PC-9 (cell line): ENCODE results near the gene NEK4. TPM values are rescaled to one million over a fixed set of nuclear protein-coding genes. Genes with fewer than 3 reads are reported as not detected.

ENCODE experiments used
- BruUV-seq: library from RNA; stranded (reverse); fragments of 400-500 nt; replicated peaks from 2 replicates; lab custom pipeline; 2021; lab: Mats Ljungman, UMichigan
- CTCF ChIA-PET: fragments of 300-600 bp; sonication (Branson Sonifier 250); formaldehyde crosslinking; loops from one replicate; lab custom pipeline; 2022; ENCODE audit warnings: antibody characterized with exemption; lab: Charles Lee
- POLR2A ChIA-PET: fragments of 300-600 bp; sonication (Branson Sonifier 250); formaldehyde crosslinking; loops from one replicate; lab custom pipeline; 2022; ENCODE audit warnings: antibody characterized with exemption; ENCODE audit not compliant: unreplicated experiment; lab: Charles Lee
- DNase-seq, 2 experiments: peaks; one replicate each; pipeline versions ENCODE4 v3.0.0 to v3.0.0-alpha.2; 2015 to 2022; ENCODE audit warnings: mixed read lengths in 1 of 2
- H2AFZ ChIP-seq: fragments of 200-600 bp; sonication (generic); 2 replicates; pipeline ENCODE4 v1.8.1; 2017; ENCODE audit warnings: antibody characterized with exemption
- H3F3A ChIP-seq: fragments of 200-600 bp; sonication (generic); 2 replicates; pipeline ENCODE4 v1.8.1; 2017; ENCODE audit warnings: antibody characterized with exemption, mild to moderate bottlenecking, low read depth; ENCODE audit not compliant: insufficient read depth
- H3K27ac ChIP-seq: fragments of 200-600 bp; sonication (generic); 2 replicates; pipeline ENCODE4 v1.6.1; 2016; ENCODE audit warnings: mixed run types
- H3K27me3 ChIP-seq: fragments of 200-600 bp; sonication (generic); 2 replicates; pipeline ENCODE4 v1.6.1; 2016; ENCODE audit warnings: low read depth, mixed run types; ENCODE audit not compliant: insufficient read depth
- H3K36me3 ChIP-seq: fragments of 200-600 bp; sonication (generic); 2 replicates; pipeline ENCODE4 v1.6.1; 2016; ENCODE audit warnings: low read depth, mixed run types
- H3K4me1 ChIP-seq: fragments of 200-600 bp; sonication (generic); replicated peaks from 2 replicates; pipeline ENCODE4 v1.6.1; 2016; ENCODE audit warnings: mixed run types; ENCODE audit not compliant: insufficient read depth
- H3K4me2 ChIP-seq: fragments of 200-600 bp; sonication (generic); 2 replicates; pipeline ENCODE4 v1.6.1; 2017; ENCODE audit warnings: mixed run types
- H3K4me3 ChIP-seq: fragments of 200-600 bp; sonication (generic); 2 replicates; pipeline ENCODE4 v1.6.1; 2016; ENCODE audit warnings: mixed run types
- H3K79me2 ChIP-seq: fragments of 200-600 bp; sonication (generic); 2 replicates; pipeline ENCODE4 v1.6.1; 2017; ENCODE audit warnings: low read depth, mixed run types
- H3K9me2 ChIP-seq: fragments of 200-600 bp; sonication (generic); 2 replicates; pipeline ENCODE4 v1.8.1; 2017; ENCODE audit warnings: mild to moderate bottlenecking; ENCODE audit not compliant: insufficient read depth
- H3K9me3 ChIP-seq: fragments of 200-600 bp; sonication (generic); 2 replicates; pipeline ENCODE4 v1.8.1; 2016; ENCODE audit warnings: low read depth; ENCODE audit not compliant: insufficient read depth
- H4K20me1 ChIP-seq: fragments of 200-600 bp; sonication (generic); 2 replicates; pipeline ENCODE4 v1.8.1; 2017; ENCODE audit not compliant: insufficient read depth
- CTCF ChIP-seq: fragments of 200-600 bp; sonication (generic); conservative IDR thresholded peaks from 2 replicates; pipeline ENCODE4 v1.6.1; 2017; ENCODE audit warnings: mixed run types, antibody characterized with exemption, mild to moderate bottlenecking, moderate library complexity
- EZH2 ChIP-seq: fragments of 200-600 bp; sonication (generic); IDR thresholded peaks from 2 replicates; pipeline ENCODE4 v1.8.0; 2017; ENCODE audit warnings: antibody characterized with exemption, low read depth
- intact Hi-C: fragments of 100-400 bp; cut with micrococcal nuclease; formaldehyde crosslinking; loops from one replicate; pipeline ENCODE4 v1.10.0; 2022; ENCODE audit not compliant: unreplicated experiment
- total RNA-seq: library from RNA; stranded (reverse); gene quantifications from 2 replicates; pipeline ENCODE4 v1.2.3, GENCODE V29; 2021

Gene NEK4
- total RNA-seq, 1 experiment from 2014 or later = 36.5 TPM

- Histone ChIP-seq H3K27me3 (no peaks in the 10 kb centered on the region), H3K4me3 (no peak overlapping the region), H3F3A (no peaks in the 10 kb centered on the region), H3K36me3 (no peaks in the 10 kb centered on the region), H3K4me1 (no peaks in the 10 kb centered on the region), H3K27ac (no peak overlapping the region), H3K4me2 (no peak overlapping the region), H3K9me2 (no peaks in the 10 kb centered on the region), H3K79me2 (no peaks in the 10 kb centered on the region), H4K20me1 (no peaks in the 10 kb centered on the region), H2AFZ (no peak overlapping the region), H3K9me3 (no peaks in the 10 kb centered on the region)
- no peak for DNase-seq
- intact Hi-C loops = no loop called here
- ChIA-PET POLR2A (no interaction called here), CTCF (no interaction called here)
- BruUV-seq = no TSS peak
- TF ChIP-seq CTCF (no peak), EZH2 (no peak)
Measured at GRCh38 chr3:52813810-52814209, 43.1 kb upstream of the NEK4 start.

GRCh38 chr3:52811452-52812011 is 40.8 kb upstream of the NEK4 start:
- DNase-seq = no peak
- Histone ChIP-seq H3K9me2 (no peaks in the 10 kb centered on the region), H3F3A (no peaks in the 10 kb centered on the region), H3K4me1 (no peaks in the 10 kb centered on the region), H2AFZ (no peak overlapping the region), H3K27ac (no peak overlapping the region), H4K20me1 (no peaks in the 10 kb centered on the region), H3K36me3 (no peaks in the 10 kb centered on the region), H3K27me3 (no peaks in the 10 kb centered on the region), H3K4me2 (no peak overlapping the region), H3K9me3 (no peaks in the 10 kb centered on the region), H3K79me2 (no peaks in the 10 kb centered on the region), H3K4me3 (no peak overlapping the region)
- TF ChIP-seq CTCF (no peak), EZH2 (no peak)
- ChIA-PET POLR2A (no interaction called here), CTCF (no interaction called here)
- no TSS peak for BruUV-seq
- intact Hi-C loops = no loop called here

GRCh38 chr3:52810923-52811322 is 40.2 kb upstream of the NEK4 start:
- Histone ChIP-seq H3K9me3 (no peaks in the 10 kb centered on the region), H3K27ac (no peak overlapping the region), H3K27me3 (no peaks in the 10 kb centered on the region), H3K36me3 (no peaks in the 10 kb centered on the region), H3K4me1 (no peaks in the 10 kb centered on the region), H3K79me2 (no peaks in the 10 kb centered on the region), H4K20me1 (no peaks in the 10 kb centered on the region), H3K4me3 (no peak overlapping the region), H3F3A (no peaks in the 10 kb centered on the region), H2AFZ (no peak overlapping the region), H3K4me2 (no peak overlapping the region), H3K9me2 (no peaks in the 10 kb centered on the region)
- BruUV-seq = no TSS peak
- ChIA-PET CTCF (no interaction called here), POLR2A (no interaction called here)
- intact Hi-C loops = no loop called here
- TF ChIP-seq CTCF = no peak
- TF ChIP-seq EZH2 = no peak
- no peak for DNase-seq
